Measurements from ENCODE around the gene LRP3.

The LRP3 gene

DNA sequence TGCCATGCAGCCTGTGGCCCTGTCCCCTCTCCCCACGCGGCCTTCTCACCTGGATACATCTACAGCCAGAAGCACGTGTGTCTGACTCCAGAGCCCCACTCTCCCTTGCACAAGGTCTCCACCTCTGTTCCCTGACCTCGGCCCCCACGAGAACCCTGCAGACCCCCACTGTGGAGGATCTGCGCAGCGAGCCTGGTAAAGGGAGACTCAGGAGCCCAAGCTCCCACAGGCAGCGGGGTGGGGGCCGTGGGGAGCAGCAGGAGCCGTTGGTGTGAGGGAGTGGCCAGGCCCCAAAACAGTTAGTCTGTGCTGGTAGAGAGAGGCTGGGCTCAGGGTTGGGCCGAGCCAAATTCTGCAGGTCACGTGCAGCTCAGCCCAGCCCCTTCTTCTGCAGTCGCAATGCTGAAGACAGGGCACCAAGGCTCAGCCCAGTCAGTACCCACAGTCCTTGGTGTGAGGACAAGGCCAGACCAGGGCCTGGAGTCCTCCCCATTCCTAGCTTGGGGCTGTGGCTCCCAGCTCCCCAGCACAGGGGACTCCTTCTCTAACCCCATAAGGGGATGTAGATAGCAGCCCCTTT, 60.2 kb downstream of the LRP3 start:
- DNase-seq (ENCODE audit: low read depth in 2 of 2): no peak

- DNase-seq (ENCODE audit: low read depth in 2 of 2): no peak
Measured at GRCh38 chr19:33255781-33256180, 61.7 kb downstream of the LRP3 start.

DNA sequence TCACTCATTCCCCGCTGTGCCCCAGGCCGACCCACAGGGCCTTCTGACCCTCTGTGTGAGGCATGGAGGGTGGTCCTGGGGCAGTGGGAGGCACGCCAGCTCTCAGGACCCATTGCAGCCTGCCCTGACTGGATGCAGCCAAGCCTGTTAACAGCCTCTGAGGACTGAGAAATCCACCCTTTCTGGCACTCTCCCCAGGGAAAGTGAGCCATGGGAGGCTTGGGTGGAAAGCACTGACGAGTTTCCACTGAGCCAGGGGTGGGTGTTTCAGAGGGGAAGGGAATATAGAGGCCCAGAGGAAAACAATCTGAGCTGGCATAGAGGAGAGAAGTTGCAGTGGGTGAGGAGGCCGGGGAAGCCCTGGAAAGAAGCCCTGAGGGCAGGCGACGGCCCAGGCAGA, 62.1 kb downstream of the LRP3 start:
- DNase-seq (ENCODE audit: low read depth in 2 of 2): no peak

DNA sequence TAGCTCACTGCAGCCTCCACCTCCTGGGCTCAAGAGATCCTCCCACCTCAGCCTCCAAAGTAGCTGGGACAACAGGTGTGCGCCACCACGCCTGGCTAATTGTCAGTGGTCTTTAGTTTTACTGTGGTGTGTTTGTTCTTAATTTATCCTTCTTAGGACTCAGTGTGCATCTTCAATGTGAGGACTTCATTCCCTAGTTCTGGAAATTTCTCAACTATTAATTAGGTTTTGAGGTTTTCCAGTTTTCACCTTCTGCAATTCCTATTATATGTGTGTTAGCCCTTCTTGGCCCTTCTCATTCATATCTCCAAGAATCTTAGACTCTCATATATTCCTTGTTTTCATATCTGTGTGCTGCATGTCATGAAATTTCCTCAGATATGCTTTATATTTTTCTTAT, 63.7 kb downstream of the LRP3 start:
- no peak for DNase-seq (ENCODE audit: low read depth in 2 of 2)

All from fibroblast of skin of left quadriceps (primary cell).